ENCODE results near the gene ABR. TPM values are rescaled to one million over a fixed set of nuclear protein-coding genes. Genes with fewer than 3 reads are reported as not detected.

The ABR gene
- total RNA-seq, 2 experiments from 2014 or later = 143 to 156 TPM

DNA sequence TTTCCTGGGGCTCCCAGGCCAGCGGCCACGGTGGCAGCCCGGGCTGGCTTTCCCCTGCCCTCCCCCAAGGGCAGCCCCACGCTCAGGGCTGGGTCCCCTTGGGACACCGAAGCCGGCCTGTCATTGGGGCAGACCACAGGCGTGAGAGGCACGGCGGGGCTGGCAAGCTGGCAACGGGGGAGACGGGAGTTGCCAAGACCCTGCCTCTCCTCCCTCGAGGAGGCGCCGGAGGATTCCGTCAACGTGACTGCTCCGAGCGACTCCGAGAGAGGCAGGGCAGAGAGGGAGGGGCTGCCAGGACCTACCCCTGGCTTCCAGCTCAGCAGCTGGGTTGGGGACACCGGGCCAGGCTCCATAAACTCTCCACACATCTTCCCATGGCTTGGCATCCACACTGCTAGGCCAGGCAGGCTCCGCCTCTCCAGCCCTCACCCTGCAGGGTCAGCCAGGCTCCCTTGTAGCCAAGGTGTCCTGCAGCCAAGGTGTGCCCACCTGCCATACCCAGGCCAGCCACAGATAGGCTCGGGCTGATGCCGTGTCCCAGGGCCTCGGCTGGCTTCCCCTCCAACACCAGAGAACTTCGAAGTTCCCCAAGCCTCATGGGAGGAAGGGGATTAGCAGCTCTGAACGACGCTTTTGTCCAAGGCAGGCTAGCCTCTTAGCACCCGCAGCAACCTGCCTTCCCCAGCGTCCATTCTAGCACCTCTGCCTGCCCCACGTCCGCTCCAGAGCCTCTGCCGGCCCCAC, 157.3 kb downstream of the ABR start:
- H3K27ac Mint-ChIP-seq = no peak overlapping the region
- CTCF ChIA-PET = no interaction called here
- H3K9me3 Mint-ChIP-seq (ENCODE audit: insufficient read depth) = no peaks in the 10 kb centered on the region
- H3K36me3 Mint-ChIP-seq (ENCODE audit: low read depth) = peaks cover 4% of the 10 kb centered on the region
- no peak overlapping the region for H3K4me3 Mint-ChIP-seq
- POLR2A ChIA-PET = no interaction called here
- DNase-seq (no peak), ATAC-seq (no peak)
- no peaks in the 10 kb centered on the region for H3K27me3 Mint-ChIP-seq (ENCODE audit: low read depth)
- no peaks in the 10 kb centered on the region for H3K4me1 Mint-ChIP-seq (ENCODE audit: low read depth)

DNA sequence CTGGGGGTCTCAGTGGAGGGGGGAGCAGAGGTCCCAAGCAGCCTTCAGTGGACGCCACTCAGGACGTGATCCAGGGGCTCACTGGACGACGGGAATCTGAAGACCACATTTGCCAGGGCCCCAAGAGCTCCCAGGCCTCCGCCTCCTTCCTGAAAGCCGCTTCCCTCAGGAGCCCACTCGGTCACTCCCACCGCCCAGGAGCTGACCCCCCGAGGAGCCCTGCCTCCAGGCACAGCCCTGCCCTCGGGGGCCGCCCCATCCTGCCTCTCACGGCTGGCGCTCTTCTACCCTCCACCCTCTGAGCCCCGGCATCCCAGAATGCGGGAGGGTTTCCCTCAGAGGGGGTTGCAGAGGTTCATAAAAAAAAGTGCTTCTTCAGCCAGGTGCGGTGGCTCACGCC, 158.6 kb downstream of the ABR start:
- CTCF ChIA-PET = no interaction called here
- no peak overlapping the region for H3K4me3 Mint-ChIP-seq
- no peaks in the 10 kb centered on the region for H3K4me1 Mint-ChIP-seq (ENCODE audit: low read depth)
- H3K9me3 Mint-ChIP-seq (ENCODE audit: insufficient read depth) = no peaks in the 10 kb centered on the region
- POLR2A ChIA-PET = no interaction called here
- H3K27ac Mint-ChIP-seq = no peak overlapping the region
- H3K36me3 Mint-ChIP-seq (ENCODE audit: low read depth) = peaks cover 4% of the 10 kb centered on the region
- no peak for DNase-seq
- ATAC-seq = no peak
- no peaks in the 10 kb centered on the region for H3K27me3 Mint-ChIP-seq (ENCODE audit: low read depth)

DNA sequence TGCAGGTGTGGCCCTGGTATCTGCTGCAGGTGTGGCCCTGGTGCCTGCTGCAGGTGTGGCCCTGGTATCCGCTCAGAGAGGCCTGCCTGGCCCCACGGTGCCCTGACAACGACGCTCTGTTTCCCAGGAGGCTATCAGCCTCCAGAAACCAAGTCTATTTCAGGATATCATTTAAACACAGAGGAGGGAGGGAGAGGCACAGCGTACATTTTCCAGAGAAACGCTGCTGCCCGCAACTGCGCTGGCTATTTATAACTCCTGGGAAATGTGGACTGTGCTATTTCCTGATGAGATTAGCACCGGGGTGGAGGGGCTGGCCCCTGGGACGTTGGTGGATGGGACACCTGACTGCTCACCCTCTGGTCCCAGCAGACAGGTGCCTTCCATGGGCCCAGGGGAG, 160.3 kb downstream of the ABR start:
- Mint-ChIP-seq H3K27ac (peak overlapping the region; percentile 42), H3K9me3 (ENCODE audit: insufficient read depth) (no peaks in the 10 kb centered on the region), H3K27me3 (ENCODE audit: low read depth) (no peaks in the 10 kb centered on the region), H3K4me3 (no peak overlapping the region), H3K4me1 (ENCODE audit: low read depth) (no peaks in the 10 kb centered on the region), H3K36me3 (ENCODE audit: low read depth) (no peaks in the 10 kb centered on the region)
- CTCF ChIA-PET = no interaction called here
- DNase-seq = no peak
- no peak for ATAC-seq
- POLR2A ChIA-PET = no interaction called here

DNA sequence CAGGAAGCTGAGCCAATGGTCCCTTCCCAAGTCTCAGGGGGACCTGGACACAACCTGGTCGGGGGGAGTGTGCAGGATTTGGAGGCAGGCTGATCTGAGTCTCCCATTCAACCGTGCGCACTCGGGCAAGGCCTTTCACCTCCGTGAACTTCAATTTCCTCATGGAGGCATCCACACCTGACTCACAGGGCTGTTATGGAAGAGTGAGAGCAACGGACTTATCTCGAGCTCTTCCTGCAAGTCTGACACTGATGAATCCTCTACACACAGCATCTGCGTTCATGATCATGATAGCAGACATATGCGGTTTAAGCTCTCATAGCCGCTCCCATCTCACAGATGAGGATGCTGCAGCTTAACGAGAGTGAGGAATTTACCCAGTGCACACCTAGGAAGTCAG, 161.2 kb downstream of the ABR start:
- Mint-ChIP-seq H3K27me3 (ENCODE audit: low read depth) (no peaks in the 10 kb centered on the region), H3K36me3 (ENCODE audit: low read depth) (no peaks in the 10 kb centered on the region), H3K4me3 (no peak overlapping the region), H3K27ac (no peak overlapping the region), H3K9me3 (ENCODE audit: insufficient read depth) (no peaks in the 10 kb centered on the region), H3K4me1 (ENCODE audit: low read depth) (no peaks in the 10 kb centered on the region)
- no peak for DNase-seq
- ChIA-PET CTCF (no interaction called here), POLR2A (interaction anchor here (0.6 kb wide), 1 partner anchor 487 kb away, joined by 7 read pairs; no protein-coding TSS in a partner anchor)
- no peak for ATAC-seq

DNA sequence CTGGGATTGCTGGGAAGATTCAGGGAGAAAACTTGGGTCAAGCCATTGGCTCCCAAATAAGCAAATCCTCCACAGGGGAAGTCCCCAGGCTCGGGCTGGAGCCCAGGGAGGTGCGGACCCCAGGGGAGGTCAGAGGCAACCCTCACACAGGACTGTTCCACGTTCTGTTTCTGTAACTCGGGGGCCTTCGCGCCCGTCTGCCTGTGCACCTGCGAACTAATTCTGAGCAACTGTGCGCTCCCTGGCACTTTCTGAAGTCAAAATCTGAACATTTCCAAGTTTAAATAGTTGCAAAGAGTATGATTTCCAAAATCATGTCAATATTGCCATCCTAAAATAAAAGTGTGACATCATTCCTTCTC, 166.1 kb downstream of the ABR start:
- ATAC-seq (no peak), DNase-seq (no peak)
- peaks cover 2% of the 10 kb centered on the region for H3K36me3 Mint-ChIP-seq (ENCODE audit: low read depth)
- no peaks in the 10 kb centered on the region for H3K9me3 Mint-ChIP-seq (ENCODE audit: insufficient read depth)
- POLR2A ChIA-PET = no interaction called here
- H3K27ac Mint-ChIP-seq = no peak overlapping the region
- no peaks in the 10 kb centered on the region for H3K27me3 Mint-ChIP-seq (ENCODE audit: low read depth)
- CTCF ChIA-PET = no interaction called here
- H3K4me1 Mint-ChIP-seq (ENCODE audit: low read depth) = no peaks in the 10 kb centered on the region
- H3K4me3 Mint-ChIP-seq = no peak overlapping the region

DNA sequence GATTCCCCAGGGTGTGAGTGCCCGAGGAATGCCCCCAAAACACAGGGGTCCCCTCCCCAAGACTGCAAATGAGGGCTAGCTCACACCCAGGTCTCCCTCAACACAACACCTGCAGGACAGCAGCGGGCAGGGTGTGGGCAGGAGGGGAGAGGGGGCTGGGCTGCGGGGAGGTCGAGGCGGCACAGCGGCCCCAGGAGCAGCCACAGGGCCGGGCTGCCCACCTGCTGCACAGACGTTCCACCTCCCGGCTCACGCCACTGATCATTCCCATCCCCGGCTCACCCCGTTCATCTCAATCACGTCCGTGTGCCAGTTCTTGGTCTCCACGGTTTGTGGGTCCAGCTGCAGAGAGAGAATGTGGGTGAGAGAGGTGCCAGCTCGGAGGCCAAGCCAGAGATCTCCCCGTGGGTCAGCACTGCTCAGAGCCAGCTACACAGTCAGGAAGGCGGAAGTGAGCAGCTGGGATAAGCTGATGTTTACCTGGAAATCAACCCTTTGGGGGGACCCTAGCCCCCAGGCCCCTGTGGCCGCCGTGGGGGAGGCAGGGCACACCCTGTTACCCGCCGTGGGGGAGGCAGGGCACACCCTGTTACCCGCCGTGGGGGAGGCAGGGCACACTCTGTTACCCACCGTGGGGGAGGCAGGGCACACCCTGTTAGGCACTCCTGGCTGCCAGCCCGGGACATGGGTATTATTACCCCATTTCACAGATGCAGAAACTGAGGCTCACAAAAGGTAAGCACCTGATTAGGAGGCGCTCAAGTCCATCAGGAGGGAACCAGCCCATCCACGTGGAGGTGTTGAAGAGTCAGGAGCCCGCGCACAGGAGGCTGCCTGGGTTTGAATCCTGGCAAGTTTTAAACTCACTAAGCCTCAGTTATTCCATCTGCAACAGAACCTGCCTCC, 166.7 kb downstream of the ABR start:
- POLR2A ChIA-PET = no interaction called here
- DNase-seq (no peak), ATAC-seq (no peak)
- Mint-ChIP-seq H3K9me3 (ENCODE audit: insufficient read depth) (no peaks in the 10 kb centered on the region), H3K27ac (no peak overlapping the region), H3K4me3 (no peak overlapping the region), H3K4me1 (ENCODE audit: low read depth) (no peaks in the 10 kb centered on the region), H3K27me3 (ENCODE audit: low read depth) (no peaks in the 10 kb centered on the region), H3K36me3 (ENCODE audit: low read depth) (peaks cover 2% of the 10 kb centered on the region)
- CTCF ChIA-PET = no interaction called here

DNA sequence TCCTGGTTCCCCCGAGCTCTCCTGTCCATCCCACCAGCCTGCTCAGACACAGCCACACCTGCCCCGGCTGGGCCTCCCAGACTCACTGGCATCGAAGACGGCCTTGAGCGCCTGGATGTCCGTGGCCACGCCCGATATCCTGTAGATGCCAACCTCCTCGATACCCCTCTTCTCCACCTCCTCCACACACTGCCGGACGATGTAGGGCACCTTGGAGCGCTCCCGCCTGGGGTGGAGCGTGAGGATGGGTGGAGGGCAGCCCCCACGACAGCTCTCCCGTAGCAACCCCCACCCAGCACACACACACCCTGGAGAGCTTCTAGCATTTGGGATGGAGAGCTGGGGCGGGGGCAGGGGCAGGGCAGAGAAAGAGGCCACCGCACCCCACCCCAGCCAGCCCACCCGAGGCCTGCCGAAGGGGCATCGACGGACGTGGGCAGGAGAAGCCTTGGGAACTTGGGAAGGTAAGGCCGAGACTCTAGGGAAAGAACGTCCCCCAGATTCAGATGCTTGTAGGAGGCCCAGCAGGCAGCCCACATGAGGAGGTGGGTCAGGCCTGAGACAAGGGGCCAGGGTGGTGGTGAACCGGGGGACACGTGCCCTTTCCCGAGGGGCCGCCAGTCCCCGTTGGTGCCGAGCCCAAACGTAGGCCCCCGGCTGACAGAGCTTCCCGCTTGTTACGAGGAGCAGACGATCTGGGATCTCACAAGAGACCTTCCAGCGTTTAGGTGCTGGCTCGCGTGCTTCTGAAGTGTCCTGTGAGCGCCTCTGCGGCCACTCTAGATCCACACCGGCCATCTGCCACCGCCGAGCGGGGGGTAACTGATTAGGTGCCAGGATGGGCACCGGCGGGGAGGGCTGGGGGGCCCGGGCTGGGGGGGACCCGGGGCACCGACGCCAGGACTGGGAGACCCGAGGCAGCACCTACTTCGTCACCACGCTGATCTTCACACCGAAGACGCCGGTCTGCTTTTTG, 167.7 kb downstream of the ABR start:
- CTCF ChIA-PET = no interaction called here
- H3K27ac Mint-ChIP-seq = no peak overlapping the region
- DNase-seq (no peak), ATAC-seq (no peak)
- peaks cover 6% of the 10 kb centered on the region for H3K36me3 Mint-ChIP-seq (ENCODE audit: low read depth)
- POLR2A ChIA-PET = no interaction called here
- no peaks in the 10 kb centered on the region for H3K4me1 Mint-ChIP-seq (ENCODE audit: low read depth)
- H3K4me3 Mint-ChIP-seq = no peak overlapping the region
- no peaks in the 10 kb centered on the region for H3K9me3 Mint-ChIP-seq (ENCODE audit: insufficient read depth)
- H3K27me3 Mint-ChIP-seq (ENCODE audit: low read depth) = no peaks in the 10 kb centered on the region

DNA sequence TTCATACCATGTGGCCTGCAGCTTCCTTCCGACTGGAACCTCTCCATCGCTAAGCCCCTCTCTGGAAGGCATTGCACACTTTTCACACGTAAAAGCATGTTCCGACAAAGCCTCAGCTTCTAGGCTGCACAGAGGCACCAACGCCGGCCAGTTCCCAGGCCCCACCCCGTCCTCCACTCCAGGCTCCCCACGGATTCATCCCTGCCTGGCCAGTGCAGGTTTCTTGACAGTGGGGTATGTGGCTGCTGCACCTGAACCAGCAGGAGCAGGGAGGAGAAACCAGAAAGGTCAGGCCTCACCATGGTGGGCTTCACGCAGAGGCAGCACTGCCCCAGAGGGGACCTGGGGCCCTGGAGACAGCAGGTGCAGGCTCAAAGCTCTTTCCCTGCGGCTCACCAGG, 168.6 kb downstream of the ABR start:
- Mint-ChIP-seq H3K27me3 (ENCODE audit: low read depth) (no peaks in the 10 kb centered on the region), H3K36me3 (ENCODE audit: low read depth) (peaks cover 6% of the 10 kb centered on the region), H3K4me1 (ENCODE audit: low read depth) (no peaks in the 10 kb centered on the region), H3K4me3 (no peak overlapping the region), H3K9me3 (ENCODE audit: insufficient read depth) (no peaks in the 10 kb centered on the region), H3K27ac (no peak overlapping the region)
- no peak for ATAC-seq
- DNase-seq = no peak
- ChIA-PET CTCF (no interaction called here), POLR2A (no interaction called here)

DNA sequence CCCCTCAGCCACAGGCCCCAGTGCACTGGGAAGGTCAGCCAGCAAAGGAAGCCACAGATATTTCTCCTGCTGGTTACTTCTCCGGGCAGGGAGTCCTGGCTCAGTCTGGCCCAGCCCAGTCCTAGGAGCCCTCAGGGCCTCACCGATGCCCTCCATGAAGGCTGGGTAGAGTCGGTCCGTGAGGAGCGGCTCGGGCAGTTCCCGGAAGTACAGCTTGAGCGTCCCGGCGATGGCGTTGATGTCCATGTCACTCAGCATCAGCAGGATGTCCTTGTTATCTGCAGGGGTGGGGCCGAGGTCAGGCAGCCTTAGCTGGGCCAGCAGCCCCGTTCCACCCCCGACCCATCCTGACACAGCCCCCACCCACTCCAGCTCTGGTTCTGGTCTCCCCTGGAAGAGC, 169.2 kb downstream of the ABR start:
- H3K9me3 Mint-ChIP-seq (ENCODE audit: insufficient read depth) = no peaks in the 10 kb centered on the region
- POLR2A ChIA-PET = no interaction called here
- H3K4me1 Mint-ChIP-seq (ENCODE audit: low read depth) = peaks cover 4% of the 10 kb centered on the region
- no peak overlapping the region for H3K27ac Mint-ChIP-seq
- CTCF ChIA-PET = interaction anchor here (1.0 kb wide), 1 partner anchor 14 kb away, joined by 4 read pairs; the partner anchor contains the start of gene TIMM22
- no peak for DNase-seq
- H3K27me3 Mint-ChIP-seq (ENCODE audit: low read depth) = no peaks in the 10 kb centered on the region
- H3K36me3 Mint-ChIP-seq (ENCODE audit: low read depth) = peaks cover 10% of the 10 kb centered on the region
- H3K4me3 Mint-ChIP-seq = no peak overlapping the region
- ATAC-seq = no peak

DNA sequence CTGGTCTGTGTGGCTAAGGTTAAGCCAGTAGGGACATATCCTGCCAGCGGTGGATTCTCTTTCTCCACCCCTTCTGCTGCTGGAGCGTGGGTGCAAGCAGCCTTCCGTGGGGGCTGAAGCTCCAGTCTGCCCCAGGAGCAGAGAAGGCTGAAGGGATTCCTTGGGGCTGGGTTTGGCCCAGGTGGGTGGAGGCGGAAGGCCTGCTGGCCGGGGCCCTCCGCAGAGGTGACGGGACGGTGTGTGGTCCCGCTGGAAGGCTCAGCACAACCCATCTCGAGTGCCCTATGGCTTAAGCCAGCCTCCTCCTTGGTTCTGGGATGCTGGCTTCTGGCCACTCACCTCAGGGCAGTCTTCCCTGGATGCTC, 169.7 kb downstream of the ABR start:
- ATAC-seq = no peak
- ChIA-PET CTCF (interaction anchor here (1.0 kb wide), 1 partner anchor 13 kb away, joined by 4 read pairs; the partner anchor contains the start of gene TIMM22), POLR2A (no interaction called here)
- H3K36me3 Mint-ChIP-seq (ENCODE audit: low read depth) = peaks cover 15% of the 10 kb centered on the region
- H3K27me3 Mint-ChIP-seq (ENCODE audit: low read depth) = no peaks in the 10 kb centered on the region
- H3K9me3 Mint-ChIP-seq (ENCODE audit: insufficient read depth) = no peaks in the 10 kb centered on the region
- H3K4me3 Mint-ChIP-seq = no peak overlapping the region
- H3K4me1 Mint-ChIP-seq (ENCODE audit: low read depth) = peaks cover 9% of the 10 kb centered on the region
- no peak for DNase-seq
- H3K27ac Mint-ChIP-seq = no peak overlapping the region

DNA sequence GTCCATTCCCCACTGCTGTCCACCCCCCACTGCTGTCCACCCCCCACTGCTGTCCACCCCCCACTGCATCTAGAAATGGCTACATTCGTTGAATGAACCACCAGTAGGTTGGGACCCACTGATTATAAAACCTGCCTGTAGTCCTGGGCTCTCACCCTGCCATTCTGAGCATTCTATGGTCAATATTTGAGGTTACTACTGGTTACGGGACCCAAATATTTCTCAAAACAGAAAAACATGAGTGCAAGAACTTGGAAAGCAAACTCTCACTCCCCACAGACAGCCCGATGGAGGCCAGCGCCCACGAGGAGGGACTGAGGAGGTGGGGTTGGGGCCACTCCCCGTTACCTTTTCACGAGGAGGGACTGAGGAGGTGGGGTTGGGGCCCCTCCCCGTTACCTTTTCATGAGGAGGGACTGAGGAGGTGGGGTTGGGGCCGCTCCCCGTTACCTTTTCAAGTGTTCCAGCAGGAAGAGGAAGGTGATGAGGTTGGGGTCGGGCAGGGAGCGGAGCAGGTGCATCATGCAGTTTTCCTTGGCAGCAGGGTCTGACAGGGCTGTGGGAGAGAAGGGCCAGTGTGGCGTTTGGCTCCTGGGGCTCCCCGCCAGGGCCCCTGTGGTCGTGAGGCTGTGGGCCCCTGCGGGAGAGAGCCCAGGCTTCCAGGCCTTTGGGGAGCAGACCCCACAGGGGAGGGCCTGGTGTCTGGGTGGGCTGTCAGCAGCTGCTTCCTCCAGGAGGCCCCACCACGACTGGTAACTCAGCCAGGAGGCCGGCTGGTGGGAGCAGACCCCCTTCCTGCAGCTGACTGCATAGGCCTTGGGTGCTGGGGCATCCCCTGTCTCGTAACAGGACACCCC, 170.3 kb downstream of the ABR start:
- ChIA-PET POLR2A (no interaction called here), CTCF (interaction anchor here (1.0 kb wide), 1 partner anchor 13 kb away, joined by 4 read pairs; the partner anchor contains the start of gene TIMM22)
- Mint-ChIP-seq H3K27me3 (ENCODE audit: low read depth) (no peaks in the 10 kb centered on the region), H3K4me1 (ENCODE audit: low read depth) (peaks cover 9% of the 10 kb centered on the region), H3K4me3 (no peak overlapping the region), H3K27ac (no peak overlapping the region), H3K36me3 (ENCODE audit: low read depth) (peaks cover 17% of the 10 kb centered on the region), H3K9me3 (ENCODE audit: insufficient read depth) (no peaks in the 10 kb centered on the region)
- ATAC-seq = no peak
- no peak for DNase-seq
